RWPE2 (cell line): Measurements from ENCODE around the gene ZDHHC16.

Experiments used
- ATAC-seq: fragments of 200-7000 bp; cut with Tn5 transposase; 3 replicates; pipeline ENCODE4 v1.9.1; 2021; ENCODE audit warnings: low read depth
- DNase-seq: peaks from one replicate; pipeline ENCODE4 v3.0.0-alpha.2; 2020; ENCODE audit warnings: low spot score
- H3K27ac ChIP-seq: fragments of 450-650 bp; 2 replicates; pipeline ENCODE4 v1.5.1; 2017; ENCODE audit warnings: mild to moderate bottlenecking; ENCODE audit not compliant: poor library complexity, severe bottlenecking
- H3K27me3 ChIP-seq: fragments of 250-450 bp; sonication (Bioruptor Pico); 2 replicates; pipeline ENCODE4 v1.5.1; 2021; ENCODE audit warnings: mild to moderate bottlenecking, moderate library complexity; ENCODE audit not compliant: insufficient read depth, poor library complexity, severe bottlenecking
- H3K36me3 ChIP-seq: fragments of 250-450 bp; sonication (Bioruptor Pico); 2 replicates; pipeline ENCODE4 v1.5.1; 2020; ENCODE audit warnings: low read depth, mild to moderate bottlenecking, moderate library complexity
- H3K4me1 ChIP-seq: fragments of 250-450 bp; sonication (Bioruptor Pico); 2 replicates; pipeline ENCODE4 v1.5.1; 2021; ENCODE audit warnings: mild to moderate bottlenecking, moderate library complexity; ENCODE audit not compliant: insufficient read depth, poor library complexity, severe bottlenecking
- H3K4me3 ChIP-seq: fragments of 250-450 bp; sonication (Bioruptor Pico); 2 replicates; pipeline ENCODE4 v1.5.1; 2021; ENCODE audit warnings: mild to moderate bottlenecking, moderate library complexity; ENCODE audit not compliant: severe bottlenecking
- H3K9me3 ChIP-seq: fragments of 250-450 bp; sonication (Bioruptor Pico); 2 replicates; pipeline ENCODE4 v1.5.1; 2021; ENCODE audit warnings: mild to moderate bottlenecking, moderate library complexity; ENCODE audit not compliant: severe bottlenecking
- CTCF ChIP-seq: fragments of 450-650 bp; IDR thresholded peaks from one replicate; pipeline ENCODE4 v1.5.1; 2017; ENCODE audit warnings: mild to moderate bottlenecking, moderate library complexity; ENCODE audit not compliant: poor library complexity, severe bottlenecking

The ZDHHC16 gene

DNA sequence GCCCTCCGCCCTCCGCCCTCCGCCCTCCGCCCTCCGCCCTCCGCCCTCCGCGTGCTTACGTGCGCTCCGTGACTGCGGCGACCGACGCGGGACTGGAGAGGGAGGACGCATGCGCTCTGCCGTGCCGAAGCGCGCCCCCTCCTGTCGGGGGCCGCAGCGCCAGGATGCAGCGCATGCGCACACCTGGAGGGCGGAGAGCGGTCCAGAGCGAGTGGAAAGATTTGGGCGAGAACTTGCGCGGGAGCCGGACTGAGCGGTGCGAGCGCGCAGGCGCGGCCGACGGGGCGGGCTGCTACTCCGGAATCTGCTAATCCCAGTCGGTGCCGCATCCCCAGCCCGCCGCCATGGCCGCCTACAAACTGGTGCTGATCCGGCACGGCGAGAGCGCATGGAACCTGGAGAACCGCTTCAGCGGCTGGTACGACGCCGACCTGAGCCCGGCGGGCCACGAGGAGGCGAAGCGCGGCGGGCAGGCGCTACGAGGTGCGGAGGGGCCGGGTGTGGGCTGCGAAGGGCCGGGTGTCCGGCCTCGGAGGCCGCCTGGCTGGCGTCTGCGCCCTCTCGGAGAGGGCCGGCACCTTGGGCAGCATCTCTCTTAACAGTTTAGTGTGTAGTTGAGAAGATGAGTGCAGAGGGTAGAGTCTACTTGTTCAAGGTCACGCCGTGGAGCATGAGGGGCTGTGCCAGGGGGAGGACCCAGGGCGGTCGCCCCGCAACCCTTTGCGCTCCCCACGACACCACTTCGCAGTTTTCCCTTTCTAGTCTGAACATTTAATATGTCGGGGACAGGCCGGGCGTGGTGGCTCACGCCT, 19.8 kb upstream of the ZDHHC16 start, which contains the start of gene PGAM1:
Gene PGAM1, plus strand, starts transcription at position 228 of the 812 bp plus-strand sequence. Its CDS starts 117 bp downstream, at position 345.
- Histone ChIP-seq H3K4me1 (peaks cover 20% of the 10 kb centered on the region), H3K27me3 (no peaks in the 10 kb centered on the region), H3K36me3 (peaks cover 53% of the 10 kb centered on the region), H3K9me3 (no peaks in the 10 kb centered on the region), H3K4me3 (peak within 1 kb of the TSS; percentile 66), H3K27ac (peak within 1 kb of the TSS; percentile 89)
- TF ChIP-seq CTCF = peak; percentile 87
- ATAC-seq (peak; percentile 84), DNase-seq (peak; percentile 90)

- H3K36me3 ChIP-seq = peaks cover 61% of the 10 kb centered on the region
- H3K4me3 ChIP-seq = peak overlapping the region; percentile 66
- DNase-seq (no peak), ATAC-seq (no peak)
- H3K27ac ChIP-seq = peak overlapping the region; percentile 89
- no peaks in the 10 kb centered on the region for H3K9me3 ChIP-seq
- no peak for TF ChIP-seq CTCF
- no peaks in the 10 kb centered on the region for H3K27me3 ChIP-seq
- H3K4me1 ChIP-seq = peaks cover 20% of the 10 kb centered on the region
These were observed 19.0 kb upstream of the ZDHHC16 start for GRCh38 chr10:97426776-97427570.

GRCh38 chr10:97427571-97428179, 18.3 kb upstream of the ZDHHC16 start:
- Histone ChIP-seq H3K27me3 (no peaks in the 10 kb centered on the region), H3K36me3 (peaks cover 60% of the 10 kb centered on the region), H3K4me3 (peak overlapping the region; percentile 66), H3K27ac (peak overlapping the region; percentile 89), H3K9me3 (no peaks in the 10 kb centered on the region), H3K4me1 (peaks cover 20% of the 10 kb centered on the region)
- DNase-seq (no peak), ATAC-seq (peak; percentile 39)
- no peak for TF ChIP-seq CTCF

- Histone ChIP-seq H3K4me3 (peak overlapping the region; percentile 66), H3K27ac (peak overlapping the region; percentile 89), H3K36me3 (peaks cover 66% of the 10 kb centered on the region), H3K27me3 (no peaks in the 10 kb centered on the region), H3K9me3 (no peaks in the 10 kb centered on the region), H3K4me1 (peaks cover 14% of the 10 kb centered on the region)
- DNase-seq (no peak), ATAC-seq (no peak)
- TF ChIP-seq CTCF = no peak
These were observed 17.4 kb upstream of the ZDHHC16 start for GRCh38 chr10:97428572-97428981.
